CD4-positive, alpha-beta T cell treated with Interleukin-17A for 1 hour (primary cell): ENCODE measurements around the gene COX6A2.
"Not testable (repeated sequence)": the region's sequence is repeated elsewhere in the genome, so short reads cannot be mapped to it uniquely, and the experiment has no call there.

ENCODE experiments used
- DNase-seq: peaks from one replicate; pipeline ENCODE4 v3.0.0-alpha.2; 2020

The COX6A2 gene

GRCh38 chr16:31436221-31437045 lies 8.3 kb upstream of the COX6A2 start:
- DNase-seq = no peak

GRCh38 chr16:31435341-31436220 lies 7.4 kb upstream of the COX6A2 start:
- no peak for DNase-seq

DNA sequence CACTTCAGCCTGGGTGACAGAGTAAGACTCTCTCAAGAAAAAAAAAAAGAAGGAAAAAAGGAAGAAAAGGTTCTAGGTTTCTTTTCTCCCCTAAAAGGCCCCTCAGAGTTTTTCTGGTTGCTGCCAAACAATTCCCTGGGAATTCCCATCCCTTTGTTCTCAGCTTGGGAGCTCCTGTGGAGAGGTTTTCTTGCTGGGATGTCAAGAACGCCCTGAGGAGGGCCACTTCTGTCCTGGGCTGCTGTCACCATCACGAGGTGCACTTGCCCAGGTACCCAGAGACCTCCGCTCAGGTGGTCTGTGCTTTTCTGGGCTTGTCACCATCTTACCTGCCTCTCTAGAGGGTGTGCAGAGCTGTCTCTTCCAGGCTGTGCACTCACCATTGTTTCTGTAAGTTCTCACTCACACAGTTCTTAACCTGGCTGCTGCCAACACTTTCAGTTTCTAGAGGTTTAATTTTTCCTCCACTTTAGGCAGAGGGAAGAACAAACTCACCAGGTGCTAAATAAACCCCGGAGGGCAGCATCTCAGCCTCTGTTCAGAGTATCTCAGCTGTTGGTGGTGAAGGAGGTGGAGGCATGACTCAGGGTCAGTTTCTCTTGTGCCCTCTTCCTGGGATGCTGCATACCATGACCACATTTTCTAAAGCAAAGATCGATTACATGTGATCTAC lies 2.4 kb upstream of the COX6A2 start:
- no peak for DNase-seq

DNA sequence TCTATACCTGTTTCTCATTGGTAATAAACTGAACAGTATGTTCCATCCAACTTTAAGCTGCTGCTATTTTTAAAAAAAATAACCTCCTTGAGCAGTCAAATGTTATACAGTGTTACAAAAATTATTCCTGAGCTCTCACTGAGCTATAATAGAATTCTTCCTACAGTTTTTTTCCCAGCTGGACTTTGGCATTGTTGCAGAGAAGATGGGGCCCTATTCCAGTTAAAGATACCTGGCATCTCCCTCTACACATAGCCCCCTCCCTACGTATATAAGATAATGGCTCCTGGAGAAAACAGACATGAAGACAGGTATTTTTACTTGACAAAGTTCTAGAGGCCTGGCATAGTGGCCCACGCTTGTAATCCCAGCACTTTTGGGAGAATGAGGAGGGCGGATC lies 1.6 kb upstream of the COX6A2 start:
- DNase-seq = no peak

DNA sequence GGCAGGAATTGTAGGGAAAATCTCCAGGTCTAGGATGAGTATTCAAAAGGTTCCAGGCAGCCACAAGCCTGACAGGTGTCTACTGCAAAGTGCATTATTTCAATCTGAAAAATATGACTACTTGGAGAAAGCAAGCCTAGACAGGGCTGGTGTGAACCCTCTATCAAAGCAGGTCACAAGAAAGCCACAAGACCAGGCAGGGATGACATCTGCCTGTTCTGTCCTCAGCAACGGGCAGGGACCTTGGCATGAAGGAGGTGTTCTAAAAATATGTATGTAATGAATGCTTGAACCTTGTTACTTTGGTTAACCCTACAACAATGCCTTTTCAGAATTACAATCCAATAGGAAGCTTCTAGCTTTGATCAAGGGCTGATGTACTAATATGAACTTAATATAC lies 1.2 kb upstream of the COX6A2 start:
- DNase-seq = no peak

DNA sequence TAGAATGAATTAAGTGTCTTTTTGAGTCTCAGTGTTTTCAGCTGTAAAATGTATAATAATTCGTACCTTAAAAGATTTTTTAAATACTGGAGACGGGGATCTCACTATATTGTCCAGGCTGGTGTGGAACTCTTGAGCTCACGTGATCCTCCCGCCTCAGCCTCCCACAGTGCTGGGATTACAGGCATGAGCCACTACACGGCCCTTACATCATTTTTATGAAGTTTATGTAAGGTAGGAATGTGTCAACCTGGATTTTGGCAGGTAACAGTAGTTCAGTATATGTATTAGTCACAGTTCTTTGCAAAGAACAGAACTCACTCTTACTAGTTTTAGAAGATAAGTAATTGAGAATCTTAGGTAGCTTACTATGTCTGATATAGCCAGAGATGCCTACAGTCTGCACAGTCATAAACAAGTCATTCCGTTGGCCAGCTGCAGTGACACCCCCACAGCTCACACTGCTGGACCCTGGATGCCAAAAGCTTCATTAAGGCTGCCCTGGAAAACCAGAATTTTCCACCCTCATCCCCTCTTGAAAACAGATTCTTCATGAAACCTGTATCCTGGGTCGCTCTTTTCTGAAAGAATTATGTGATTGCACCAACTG lies 583 bp upstream of the COX6A2 start:
- no peak for DNase-seq

GRCh38 chr16:31427441-31428278 lies 500 bp downstream of the COX6A2 start:
- peak; percentile 75 for DNase-seq

DNA sequence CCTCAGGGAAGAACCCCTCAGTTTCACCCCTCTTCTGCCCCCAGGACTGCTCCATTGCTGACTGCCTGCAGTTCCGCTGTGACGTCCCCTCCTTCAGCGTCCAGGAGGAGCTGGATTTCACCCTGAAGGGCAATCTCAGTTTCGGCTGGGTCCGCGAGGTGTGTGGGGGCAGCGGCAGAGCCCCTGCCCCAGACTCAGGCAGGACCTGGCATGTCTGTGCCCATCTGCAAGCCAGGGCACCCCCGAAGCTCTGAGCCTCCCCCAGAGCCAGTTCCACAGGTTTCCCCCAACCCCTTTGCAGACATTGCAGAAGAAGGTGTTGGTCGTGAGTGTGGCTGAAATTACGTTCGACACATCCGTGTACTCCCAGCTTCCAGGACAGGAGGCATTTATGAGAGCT lies 4.4 kb downstream of the COX6A2 start:
- DNase-seq = no peak

DNA sequence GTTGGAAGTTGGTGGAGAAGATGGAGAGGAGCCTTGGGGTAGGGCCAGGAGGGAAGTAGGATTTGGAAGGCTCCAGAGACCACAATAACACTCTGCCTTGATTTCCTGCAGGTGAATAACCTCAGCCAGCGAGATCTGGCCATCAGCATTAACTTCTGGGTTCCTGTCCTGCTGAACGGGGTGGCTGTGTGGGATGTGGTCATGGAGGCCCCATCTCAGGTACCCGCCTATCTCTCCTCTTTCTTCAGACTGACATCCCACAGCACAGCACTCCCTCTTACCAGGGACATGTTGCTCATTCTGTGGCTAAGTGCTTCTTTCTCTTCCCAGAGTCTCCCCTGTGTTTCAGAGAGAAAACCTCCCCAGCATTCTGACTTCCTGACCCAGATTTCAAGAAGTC lies 4.9 kb downstream of the COX6A2 start:
- no peak for DNase-seq

GRCh38 chr16:31421587-31421986 lies 6.6 kb downstream of the COX6A2 start:
- DNase-seq = peak; percentile 48

DNA sequence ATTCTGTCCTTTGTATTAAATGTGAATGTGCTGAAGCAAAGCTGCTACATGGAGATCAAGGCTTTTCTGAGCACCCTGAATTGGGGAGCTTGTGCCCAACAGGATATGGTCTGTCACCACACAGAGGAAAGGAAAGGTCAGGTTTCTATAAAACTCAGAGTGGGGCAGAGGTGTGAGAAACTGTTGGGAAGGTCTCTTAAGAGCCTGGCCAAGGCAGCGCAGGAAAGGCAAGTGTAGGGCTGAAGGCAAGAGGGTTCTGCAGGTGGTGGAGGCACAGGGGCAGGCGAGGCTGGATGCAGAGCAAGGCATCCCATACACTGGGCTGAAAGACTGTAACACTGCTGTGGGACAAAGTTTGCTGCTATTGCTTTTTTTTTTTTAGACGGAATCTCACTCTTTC lies 8.1 kb downstream of the COX6A2 start:
- peak; percentile 5 for DNase-seq

DNA sequence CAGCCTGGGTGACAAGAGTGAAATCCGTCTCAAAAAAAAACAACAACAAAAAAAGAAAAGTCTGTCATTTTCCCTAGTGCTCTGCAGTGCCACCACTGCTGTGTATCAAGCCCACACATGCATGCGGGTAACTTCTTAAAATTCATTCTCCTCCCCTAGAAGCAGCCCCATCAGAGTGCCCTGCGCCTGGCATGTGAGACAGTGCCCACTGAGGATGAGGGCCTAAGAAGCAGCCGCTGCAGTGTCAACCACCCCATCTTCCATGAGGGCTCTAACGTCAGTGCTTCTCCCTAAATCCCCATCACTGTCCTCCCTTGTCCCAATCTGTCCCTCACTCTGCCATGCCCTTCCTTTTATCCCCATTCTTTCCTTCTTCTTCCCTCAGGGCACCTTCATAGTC lies 10.2 kb downstream of the COX6A2 start:
- DNase-seq = no peak

DNA sequence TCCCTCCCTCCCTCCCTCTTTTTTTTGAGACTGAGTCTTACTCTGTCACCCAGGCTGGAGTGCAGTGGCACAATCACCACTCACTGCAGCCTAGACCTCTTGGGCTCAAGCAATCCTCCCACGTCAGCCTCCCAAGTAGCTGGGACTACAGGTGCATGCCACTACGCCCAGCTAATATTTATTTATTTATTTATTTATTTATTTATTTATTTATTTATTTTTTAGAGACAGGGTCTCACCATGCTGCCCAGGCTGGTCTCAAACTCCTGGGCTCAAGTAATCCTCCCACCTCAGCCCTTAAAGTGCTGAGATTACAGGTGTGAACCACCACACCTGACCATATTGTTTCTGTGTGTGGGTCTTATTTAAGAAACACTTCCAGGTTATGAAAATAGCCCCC lies 11.1 kb downstream of the COX6A2 start:
- not testable (repeated sequence) for DNase-seq

GRCh38 chr16:31416371-31416770 lies 11.8 kb downstream of the COX6A2 start:
- DNase-seq = no peak

DNA sequence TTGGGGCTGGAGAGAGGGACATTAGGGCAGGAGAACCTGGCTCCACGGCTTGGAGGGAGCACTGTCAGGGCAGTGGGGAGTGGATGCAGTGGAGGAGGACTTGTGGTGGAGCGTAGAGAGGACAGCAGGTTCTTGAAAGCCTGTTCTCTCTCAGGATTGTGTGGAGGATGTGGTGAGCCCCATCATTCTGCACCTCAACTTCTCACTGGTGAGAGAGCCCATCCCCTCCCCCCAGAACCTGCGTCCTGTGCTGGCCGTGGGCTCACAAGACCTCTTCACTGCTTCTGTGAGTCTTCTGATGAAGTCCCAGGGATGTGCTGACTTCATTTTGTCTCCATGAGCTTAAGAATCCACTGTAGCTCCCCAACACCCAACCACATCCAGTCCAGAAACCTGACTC lies 13.5 kb downstream of the COX6A2 start:
- peak; percentile 8 for DNase-seq

DNA sequence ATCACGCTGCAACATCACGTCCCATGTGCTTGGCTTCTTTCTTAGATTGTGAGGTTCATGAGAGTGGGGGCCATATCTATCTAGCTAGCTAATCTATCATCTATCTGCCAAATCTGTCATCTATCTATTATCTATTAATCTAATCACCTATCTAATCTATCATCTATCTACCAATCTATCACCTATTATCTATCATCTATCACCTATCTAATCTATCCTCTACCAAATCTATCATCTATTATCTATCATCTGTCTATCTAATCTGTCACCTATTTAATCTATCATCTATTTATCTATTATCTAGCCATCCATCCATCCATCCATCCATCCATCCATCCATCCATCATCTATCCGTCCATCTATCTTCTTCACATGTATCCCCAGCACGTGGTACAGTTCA lies 14.2 kb downstream of the COX6A2 start:
- DNase-seq = no peak

DNA sequence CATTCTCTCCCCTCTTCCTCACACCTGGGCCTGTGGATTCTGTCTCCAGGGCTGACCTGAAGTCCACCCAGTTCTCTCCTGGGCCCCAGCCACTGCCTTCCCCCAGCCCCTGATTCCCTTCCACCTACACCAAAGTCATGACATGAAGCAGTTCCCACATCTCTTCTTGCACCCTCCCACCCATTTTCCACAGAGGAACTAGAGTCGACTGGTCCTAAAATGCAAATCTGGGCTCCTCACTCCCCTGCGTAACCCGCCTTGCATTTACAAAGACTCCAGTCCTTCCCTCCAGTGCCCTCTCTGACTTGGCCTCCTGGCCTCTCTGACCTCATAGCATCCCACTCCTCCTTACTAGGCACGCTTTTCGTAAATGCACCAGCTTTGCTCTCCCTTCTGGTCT lies 14.8 kb downstream of the COX6A2 start:
- DNase-seq = no peak

DNA sequence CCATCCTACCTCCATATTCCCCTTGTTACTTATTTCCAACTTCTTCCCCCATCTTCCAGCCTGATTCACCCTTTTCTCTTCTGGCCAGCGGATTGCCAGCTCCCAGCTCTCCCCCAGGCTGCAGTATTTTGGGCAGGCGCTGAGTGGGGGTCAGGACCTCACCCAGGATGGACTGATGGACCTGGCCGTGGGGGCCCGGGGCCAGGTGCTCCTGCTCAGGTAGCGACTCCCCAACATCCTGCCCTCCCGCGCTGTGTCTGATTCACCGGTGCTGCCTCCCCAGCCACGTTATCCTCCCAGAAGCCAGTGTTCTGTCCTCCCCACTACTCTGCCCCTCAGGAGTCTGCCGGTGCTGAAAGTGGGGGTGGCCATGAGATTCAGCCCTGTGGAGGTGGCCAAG lies 15.4 kb downstream of the COX6A2 start:
- DNase-seq = no peak

DNA sequence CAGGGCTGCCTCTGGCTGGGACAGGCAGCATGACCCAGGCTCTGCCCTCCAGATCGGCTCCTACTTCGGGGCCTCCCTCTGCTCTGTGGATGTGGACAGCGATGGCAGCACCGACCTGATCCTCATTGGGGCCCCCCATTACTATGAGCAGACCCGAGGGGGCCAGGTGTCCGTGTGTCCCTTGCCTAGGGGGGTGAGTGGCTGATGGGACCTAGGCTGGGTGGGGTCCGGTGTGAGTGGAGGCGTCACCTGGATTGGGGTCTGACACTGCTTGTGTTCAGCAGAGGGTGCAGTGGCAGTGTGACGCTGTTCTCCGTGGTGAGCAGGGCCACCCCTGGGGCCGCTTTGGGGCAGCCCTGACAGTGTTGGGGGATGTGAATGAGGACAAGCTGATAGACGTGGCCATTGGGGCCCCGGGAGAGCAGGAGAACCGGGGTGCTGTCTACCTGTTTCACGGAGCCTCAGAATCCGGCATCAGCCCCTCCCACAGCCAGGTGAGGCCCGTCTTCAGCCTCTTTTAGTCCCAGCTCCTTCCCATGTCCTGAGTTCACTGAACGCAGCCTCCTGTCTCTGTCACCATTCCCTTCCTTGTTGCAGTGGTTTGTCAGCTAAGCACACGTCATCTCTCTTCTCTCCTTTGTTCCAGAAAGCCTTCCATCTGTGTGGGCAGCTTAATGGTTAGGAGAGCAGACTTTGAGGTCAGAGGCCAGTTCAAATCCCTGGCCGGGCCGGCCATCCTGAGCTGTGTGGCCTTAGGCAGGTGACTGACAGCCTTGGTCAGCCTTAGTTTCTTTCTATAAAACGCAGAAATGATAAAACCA lies 16.9 kb downstream of the COX6A2 start:
- no peak for DNase-seq

DNA sequence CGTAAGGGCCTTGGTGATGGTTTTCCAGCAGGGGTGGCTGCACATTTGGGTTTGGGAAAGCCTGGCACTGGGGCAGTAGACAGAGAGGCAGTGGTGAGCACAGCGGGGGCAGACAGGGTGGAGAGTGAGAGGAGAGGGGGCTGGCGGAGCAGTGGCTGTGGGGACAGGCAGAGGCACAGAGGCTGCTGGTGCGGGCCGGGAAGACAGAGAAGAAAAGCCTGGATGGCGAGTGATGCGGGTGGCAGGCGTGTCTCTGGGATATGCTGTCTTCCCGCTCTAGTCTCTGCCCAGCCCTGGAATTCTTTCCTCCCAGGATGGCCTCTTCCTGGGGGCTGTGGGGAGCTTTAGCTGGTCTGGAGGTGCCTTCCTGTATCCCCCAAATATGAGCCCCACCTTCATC lies 18.1 kb downstream of the COX6A2 start:
- no peak for DNase-seq

GRCh38 chr16:31409433-31409832 lies 18.7 kb downstream of the COX6A2 start:
- no peak for DNase-seq
